Activated T-helper 17 cell treated with anti-CD3 and anti-CD28 coated beads, Interleukin-2, amount 50 U/mL, for 72 hours (primary cell): ENCODE measurements around the gene FMC1. TPM values are rescaled to one million over a fixed set of nuclear protein-coding genes. Genes with fewer than 3 reads are reported as not detected.
A peak's percentile ranks its signal among the peaks of the same experiment; 100 is the strongest.

Source experiments
- ATAC-seq: fragments of 150-1000 bp; cut with Tn5 transposase; replicated peaks from 2 replicates; pipeline ENCODE4 v1.10.0; 2021; ENCODE audit warnings: mild to moderate bottlenecking, moderate library complexity
- H3K27ac Mint-ChIP-seq: one replicate; pipeline ENCODE4 v1.8.0; 2022; ENCODE audit warnings: mixed read lengths
- H3K27me3 Mint-ChIP-seq: one replicate; pipeline ENCODE4 v1.8.0; 2022; ENCODE audit warnings: mixed read lengths
- H3K36me3 Mint-ChIP-seq: one replicate; pipeline ENCODE4 v1.8.0; 2022; ENCODE audit warnings: low read depth, mild to moderate bottlenecking, mixed read lengths
- H3K4me1 Mint-ChIP-seq: one replicate; pipeline ENCODE4 v1.8.0; 2022; ENCODE audit warnings: mixed read lengths
- H3K4me3 Mint-ChIP-seq: one replicate; pipeline ENCODE4 v1.8.0; 2022; ENCODE audit warnings: mild to moderate bottlenecking, mixed read lengths
- H3K9me3 Mint-ChIP-seq: one replicate; pipeline ENCODE4 v1.8.0; 2022; ENCODE audit warnings: mixed read lengths
- total RNA-seq, 2 donors: library from RNA; stranded (reverse); gene quantifications; one replicate each; pipeline ENCODE4 v1.2.3, GENCODE V29; 2022

The FMC1 gene
- total RNA-seq, 2 donors from 2014 or later = 3.0 to 6.7 TPM

DNA sequence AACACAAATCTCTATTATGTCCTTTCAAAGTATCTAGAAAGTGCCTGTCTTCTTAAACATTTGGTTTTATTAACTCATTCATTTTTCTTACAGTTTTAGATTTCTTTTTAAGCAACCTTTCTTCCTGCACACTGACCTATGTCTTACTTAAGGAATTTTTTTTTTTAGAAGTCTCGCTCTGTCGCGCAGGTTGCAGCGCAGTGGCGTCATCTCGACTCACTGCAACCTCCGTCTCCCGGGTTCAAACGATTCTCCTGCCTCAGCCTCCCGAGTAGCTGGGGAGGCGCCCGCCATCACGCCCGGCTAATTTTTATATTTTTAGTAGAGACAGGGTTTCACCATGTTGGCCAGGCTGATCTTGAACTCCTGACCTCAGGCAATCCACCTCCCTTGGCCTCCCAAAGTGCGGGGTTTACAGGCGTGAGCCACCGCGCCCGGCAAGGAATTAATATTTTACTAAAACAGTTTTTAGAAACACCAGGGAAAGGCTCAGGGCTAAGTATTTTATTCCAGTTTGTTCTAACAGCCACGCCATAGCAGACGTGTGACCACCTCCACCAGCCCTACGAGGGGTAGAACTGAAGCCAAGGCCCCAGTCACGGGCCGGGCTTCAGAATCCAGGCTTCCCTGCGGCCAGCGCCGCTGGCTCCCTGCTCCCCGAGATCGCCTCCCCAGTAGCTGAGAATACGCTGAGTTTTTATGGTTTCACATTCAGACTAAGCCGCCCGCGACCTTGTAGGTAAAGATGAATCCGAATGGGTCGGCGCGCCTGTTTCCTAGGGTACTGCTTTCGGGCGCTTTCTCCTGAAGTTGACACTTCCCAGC, 17.6 kb downstream of the FMC1 start:
- Mint-ChIP-seq H3K4me1 (peaks cover 11% of the 10 kb centered on the region), H3K4me3 (peak overlapping the region; percentile 99), H3K27ac (peak overlapping the region; percentile 100), H3K36me3 (peaks cover 51% of the 10 kb centered on the region), H3K27me3 (no peaks in the 10 kb centered on the region), H3K9me3 (no peaks in the 10 kb centered on the region)
- peak; percentile 5 for ATAC-seq

DNA sequence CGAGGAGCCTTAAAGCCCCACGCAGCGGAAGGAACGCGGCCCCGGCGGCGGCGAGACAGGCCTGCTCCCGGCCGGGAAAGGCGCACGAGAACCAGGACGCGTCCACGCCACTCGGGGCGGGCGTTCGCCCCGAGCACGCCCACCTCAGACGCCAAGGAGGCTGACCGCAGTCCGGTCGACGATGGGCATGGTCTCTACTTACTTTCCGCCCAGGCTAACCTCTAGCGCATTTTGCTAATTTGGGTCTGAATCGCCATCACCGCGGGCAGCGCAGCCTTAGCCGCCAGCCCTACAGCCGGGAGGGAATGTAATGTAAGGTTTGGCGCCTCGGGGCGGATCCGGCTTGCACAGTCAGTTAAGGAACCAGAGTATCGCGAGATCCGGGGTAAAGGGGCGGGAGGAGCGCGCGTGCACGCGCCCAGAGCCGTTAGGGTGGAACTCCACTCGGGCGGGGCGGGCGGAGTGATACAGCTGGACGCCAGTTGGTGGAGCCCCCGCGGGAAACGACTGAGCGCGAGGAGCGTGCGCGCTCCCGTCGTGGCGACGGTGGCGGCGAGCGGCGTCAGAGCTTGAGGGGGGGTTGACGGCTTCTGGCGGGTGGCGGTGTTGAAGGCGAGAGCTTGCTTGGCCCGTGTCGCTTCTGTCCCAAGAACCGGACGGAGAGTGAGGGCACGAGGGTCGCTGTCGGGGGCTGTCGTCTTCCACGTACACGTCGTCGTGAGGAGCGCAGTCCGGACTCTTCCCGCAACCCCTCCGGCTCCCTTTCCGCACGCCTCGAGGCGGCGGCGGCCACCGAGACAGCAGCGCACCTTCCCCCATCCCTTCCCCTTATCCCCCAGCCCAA, 18.5 kb downstream of the FMC1 start, which contains the start of gene LUC7L2:
LUC7L2 (plus strand) TSS at position 529 of the 844 bp plus-strand sequence. CDS start 368 bp downstream, outside the sequence.
- Mint-ChIP-seq H3K9me3 (no peaks in the 10 kb centered on the region), H3K27ac (peak within 1 kb of the TSS; percentile 100), H3K36me3 (peaks cover 60% of the 10 kb centered on the region), H3K4me3 (peak within 1 kb of the TSS; percentile 99), H3K27me3 (no peaks in the 10 kb centered on the region), H3K4me1 (peaks cover 11% of the 10 kb centered on the region)
- ATAC-seq = peak; percentile 81

DNA sequence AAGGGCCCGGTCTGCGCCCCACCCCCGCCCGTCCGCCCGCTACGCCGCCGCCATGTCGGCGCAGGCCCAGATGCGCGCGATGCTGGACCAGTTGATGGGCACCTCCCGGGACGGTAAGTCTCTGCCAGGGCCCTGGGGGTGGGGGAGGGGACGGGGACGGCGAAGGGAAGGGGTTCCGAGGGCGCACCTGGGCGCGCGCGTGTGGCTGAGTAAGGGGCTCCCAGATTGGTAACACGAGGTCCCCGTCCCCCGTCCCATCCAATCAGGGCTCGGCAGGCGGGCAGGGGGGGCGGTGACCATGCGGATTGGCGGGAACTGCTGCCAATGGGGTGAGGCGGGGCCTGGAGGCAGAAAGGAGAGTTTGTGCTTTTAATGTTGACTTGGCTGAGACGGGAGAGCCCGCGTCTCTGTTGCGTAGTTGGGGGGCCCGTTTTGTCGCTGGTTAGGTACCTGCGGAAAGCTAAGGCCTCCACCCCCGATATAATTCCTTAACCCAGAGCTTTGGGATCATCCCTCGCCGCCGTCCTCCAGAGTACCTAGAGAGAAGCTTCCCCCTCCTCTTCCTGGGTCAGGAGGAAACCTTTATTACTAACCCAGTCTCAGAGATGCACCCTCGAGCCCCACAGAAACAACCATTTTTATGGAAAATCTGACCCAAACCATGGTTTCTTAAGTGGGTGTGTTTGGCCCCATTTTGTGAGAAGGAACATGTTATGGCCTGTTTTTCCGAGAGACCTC, 19.2 kb downstream of the FMC1 start:
- H3K9me3 Mint-ChIP-seq = no peaks in the 10 kb centered on the region
- H3K27me3 Mint-ChIP-seq = no peaks in the 10 kb centered on the region
- H3K4me3 Mint-ChIP-seq = peak overlapping the region; percentile 99
- H3K36me3 Mint-ChIP-seq = peaks cover 68% of the 10 kb centered on the region
- H3K4me1 Mint-ChIP-seq = peaks cover 16% of the 10 kb centered on the region
- peak; percentile 84 for ATAC-seq
- peak overlapping the region; percentile 100 for H3K27ac Mint-ChIP-seq

DNA sequence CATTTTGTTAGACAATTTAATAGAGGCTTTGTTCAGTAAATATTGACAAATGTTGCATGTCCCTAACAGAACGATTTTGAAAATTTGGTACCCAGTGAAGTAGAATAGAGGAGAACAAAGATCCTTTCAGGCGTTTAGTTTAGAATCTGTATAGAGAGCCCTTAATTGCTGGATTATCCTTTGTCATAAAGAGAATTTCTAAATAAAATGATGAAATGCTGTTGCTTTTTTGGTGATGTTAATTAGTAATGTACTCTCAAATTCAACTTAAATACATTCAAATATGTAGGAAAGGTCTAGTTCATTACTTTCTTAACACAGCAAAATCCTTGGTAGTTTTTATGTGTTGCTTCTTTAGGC, 19.8 kb downstream of the FMC1 start:
- Mint-ChIP-seq H3K9me3 (no peaks in the 10 kb centered on the region), H3K4me1 (peaks cover 21% of the 10 kb centered on the region), H3K27ac (peak overlapping the region; percentile 100)

DNA sequence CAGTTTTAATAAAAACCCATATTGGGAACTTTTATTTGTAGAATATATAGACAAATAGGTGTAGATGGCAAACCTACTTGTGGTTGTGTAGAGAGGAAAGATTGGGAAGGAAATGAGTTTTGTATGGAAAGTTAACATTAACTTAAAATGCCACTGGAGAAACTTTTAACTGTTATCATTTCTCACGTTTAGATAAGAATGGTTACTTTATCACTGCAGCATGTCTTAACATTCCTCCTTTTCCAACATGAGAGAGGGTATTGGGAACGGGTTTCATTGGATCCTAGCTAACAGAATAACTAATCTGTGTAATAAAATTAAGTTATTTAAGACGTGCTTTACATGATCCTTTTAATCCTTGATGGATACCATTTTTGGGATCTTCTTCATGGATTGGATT, 20.4 kb downstream of the FMC1 start:
- Mint-ChIP-seq H3K4me3 (peak overlapping the region; percentile 99), H3K27ac (peak overlapping the region; percentile 100), H3K4me1 (peaks cover 21% of the 10 kb centered on the region), H3K36me3 (peaks cover 79% of the 10 kb centered on the region), H3K27me3 (no peaks in the 10 kb centered on the region), H3K9me3 (no peaks in the 10 kb centered on the region)
- no peak for ATAC-seq

More for the DNA sequence above, 19.8 kb downstream of the FMC1 start:
- Mint-ChIP-seq H3K4me3 (peak overlapping the region; percentile 99), H3K27me3 (no peaks in the 10 kb centered on the region), H3K36me3 (peaks cover 73% of the 10 kb centered on the region)
- ATAC-seq = no peak

DNA sequence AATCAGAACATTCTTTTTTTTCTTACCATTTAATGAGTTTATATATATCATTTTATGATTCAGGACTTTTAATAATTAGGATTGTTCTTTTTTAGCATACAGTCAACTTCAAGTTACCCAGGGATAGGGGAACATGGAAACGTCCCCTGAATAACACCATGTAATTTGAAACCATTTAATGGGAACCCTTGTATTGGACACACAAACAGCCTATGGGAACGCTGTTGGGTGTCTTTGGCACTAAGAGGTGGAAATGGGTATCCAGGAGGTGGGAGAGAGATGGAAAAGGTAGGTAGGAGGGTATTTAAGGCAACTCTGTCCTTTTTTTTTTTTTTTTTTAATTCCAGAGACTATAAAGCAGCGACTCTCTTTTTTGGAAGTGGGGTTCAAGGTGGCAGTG, 21.2 kb downstream of the FMC1 start:
- Mint-ChIP-seq H3K4me1 (peaks cover 21% of the 10 kb centered on the region), H3K9me3 (no peaks in the 10 kb centered on the region), H3K36me3 (peaks cover 83% of the 10 kb centered on the region), H3K27me3 (no peaks in the 10 kb centered on the region), H3K27ac (peak overlapping the region; percentile 100), H3K4me3 (peak overlapping the region; percentile 99)
- ATAC-seq = no peak

DNA sequence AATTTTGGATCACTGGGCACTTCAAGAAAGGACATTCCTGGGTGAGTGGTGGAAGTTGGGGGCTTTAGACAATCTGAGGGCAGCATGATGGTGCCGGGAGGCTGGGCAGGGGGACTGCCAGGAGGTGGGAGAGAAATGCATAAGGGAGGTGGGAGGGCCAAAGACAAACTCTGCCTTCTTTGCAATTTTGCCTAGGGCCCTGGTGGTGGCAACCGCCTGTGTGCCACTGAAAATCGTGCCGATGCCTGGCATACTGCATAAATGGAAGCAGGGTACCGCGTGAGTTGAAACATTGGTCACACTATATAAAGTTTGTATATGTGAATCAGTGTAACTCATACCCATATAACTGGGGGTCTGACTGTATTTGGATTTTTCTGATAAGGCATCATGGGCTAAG, 21.8 kb downstream of the FMC1 start:
- Mint-ChIP-seq H3K27ac (peak overlapping the region; percentile 100), H3K36me3 (peaks cover 90% of the 10 kb centered on the region)

DNA sequence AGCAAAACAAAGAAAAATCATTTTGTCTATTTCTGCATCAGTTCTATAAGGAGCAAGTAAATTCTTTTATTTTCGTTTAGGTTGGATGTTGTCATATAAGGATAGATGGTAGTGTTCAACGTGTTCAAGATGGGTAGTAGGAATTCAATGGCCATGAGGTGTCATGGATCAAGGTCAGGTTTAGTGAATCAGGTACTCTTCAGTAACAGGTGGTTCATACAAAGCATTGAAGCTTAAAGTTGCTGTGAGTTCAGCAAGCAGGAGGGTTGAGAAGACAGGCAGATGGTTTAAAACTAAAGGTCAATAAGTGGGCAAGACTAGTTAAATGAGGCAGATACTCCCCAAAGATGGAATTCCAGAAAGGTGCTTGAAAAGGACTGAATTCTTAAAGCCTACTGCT, 24.2 kb downstream of the FMC1 start:
- peaks cover 42% of the 10 kb centered on the region for H3K4me1 Mint-ChIP-seq
- H3K36me3 Mint-ChIP-seq = peaks cover 94% of the 10 kb centered on the region
- H3K27ac Mint-ChIP-seq = no peak overlapping the region
- peak overlapping the region; percentile 7 for H3K4me3 Mint-ChIP-seq
- no peaks in the 10 kb centered on the region for H3K9me3 Mint-ChIP-seq
- no peak for ATAC-seq
- H3K27me3 Mint-ChIP-seq = no peaks in the 10 kb centered on the region

More for the DNA sequence above, 21.8 kb downstream of the FMC1 start:
- Mint-ChIP-seq H3K27me3 (no peaks in the 10 kb centered on the region), H3K4me1 (peaks cover 26% of the 10 kb centered on the region), H3K9me3 (no peaks in the 10 kb centered on the region), H3K4me3 (peak overlapping the region; percentile 99)
- no peak for ATAC-seq

DNA sequence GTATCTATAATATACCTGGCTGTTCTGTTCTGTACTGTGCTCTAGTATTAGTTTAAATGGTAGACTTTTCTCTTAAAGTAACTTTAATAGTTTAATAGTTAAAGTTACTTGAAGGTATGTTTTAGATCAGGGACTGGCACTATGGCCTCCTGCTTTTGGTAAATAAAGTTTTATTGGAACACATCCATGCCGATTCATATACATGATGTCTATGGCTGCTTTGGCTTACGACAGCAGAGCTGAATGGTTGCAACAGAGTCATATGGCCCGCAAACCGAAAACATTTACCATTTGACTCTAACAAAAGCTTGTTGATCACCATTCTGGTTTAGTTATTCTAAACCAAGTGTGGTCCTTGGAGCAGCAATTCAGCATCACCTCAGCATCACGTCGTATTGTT, 25.3 kb downstream of the FMC1 start:
- no peak overlapping the region for H3K4me3 Mint-ChIP-seq
- no peaks in the 10 kb centered on the region for H3K9me3 Mint-ChIP-seq
- ATAC-seq = no peak
- no peak overlapping the region for H3K27ac Mint-ChIP-seq
- no peaks in the 10 kb centered on the region for H3K27me3 Mint-ChIP-seq
- peaks cover 52% of the 10 kb centered on the region for H3K4me1 Mint-ChIP-seq
- H3K36me3 Mint-ChIP-seq = peaks cover 94% of the 10 kb centered on the region

DNA sequence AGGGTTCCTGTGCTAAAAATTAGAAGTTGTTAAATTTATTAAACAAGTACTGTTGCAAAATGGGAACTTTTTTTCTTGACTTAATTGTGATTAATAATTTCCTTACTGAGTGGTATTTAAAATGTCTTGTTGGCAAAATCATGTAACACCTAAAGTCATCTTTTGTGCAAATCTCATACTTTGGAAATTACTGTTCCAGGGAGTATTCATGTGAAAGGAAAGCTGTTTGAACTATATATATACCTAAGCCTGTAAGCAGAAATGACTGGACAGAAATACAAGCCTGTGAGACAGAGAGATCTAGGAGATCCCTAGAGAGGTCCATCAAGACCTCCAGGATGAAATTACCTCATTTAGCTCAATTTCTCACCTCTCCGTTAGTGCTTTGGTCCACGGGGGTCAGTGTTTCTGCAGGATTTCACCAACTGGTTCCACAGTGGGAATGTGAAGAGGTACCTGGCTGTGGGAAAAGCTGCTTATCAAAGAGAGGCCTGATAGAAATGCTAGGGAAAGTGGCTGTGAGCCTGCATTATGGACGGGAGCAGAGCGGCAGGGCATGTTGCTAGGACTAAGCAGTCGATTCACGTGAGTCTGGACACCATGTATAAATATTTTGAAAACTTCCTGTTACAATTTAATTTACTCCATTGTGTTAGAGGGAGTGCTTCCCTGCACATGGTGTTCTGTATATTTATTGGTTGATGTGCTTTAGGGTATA, 26.5 kb downstream of the FMC1 start:
- H3K27me3 Mint-ChIP-seq = no peaks in the 10 kb centered on the region
- H3K4me3 Mint-ChIP-seq = peak overlapping the region; percentile 10
- H3K9me3 Mint-ChIP-seq = no peaks in the 10 kb centered on the region
- peaks cover 48% of the 10 kb centered on the region for H3K4me1 Mint-ChIP-seq
- ATAC-seq = no peak
- H3K27ac Mint-ChIP-seq = no peak overlapping the region
- H3K36me3 Mint-ChIP-seq = peaks cover 96% of the 10 kb centered on the region

DNA sequence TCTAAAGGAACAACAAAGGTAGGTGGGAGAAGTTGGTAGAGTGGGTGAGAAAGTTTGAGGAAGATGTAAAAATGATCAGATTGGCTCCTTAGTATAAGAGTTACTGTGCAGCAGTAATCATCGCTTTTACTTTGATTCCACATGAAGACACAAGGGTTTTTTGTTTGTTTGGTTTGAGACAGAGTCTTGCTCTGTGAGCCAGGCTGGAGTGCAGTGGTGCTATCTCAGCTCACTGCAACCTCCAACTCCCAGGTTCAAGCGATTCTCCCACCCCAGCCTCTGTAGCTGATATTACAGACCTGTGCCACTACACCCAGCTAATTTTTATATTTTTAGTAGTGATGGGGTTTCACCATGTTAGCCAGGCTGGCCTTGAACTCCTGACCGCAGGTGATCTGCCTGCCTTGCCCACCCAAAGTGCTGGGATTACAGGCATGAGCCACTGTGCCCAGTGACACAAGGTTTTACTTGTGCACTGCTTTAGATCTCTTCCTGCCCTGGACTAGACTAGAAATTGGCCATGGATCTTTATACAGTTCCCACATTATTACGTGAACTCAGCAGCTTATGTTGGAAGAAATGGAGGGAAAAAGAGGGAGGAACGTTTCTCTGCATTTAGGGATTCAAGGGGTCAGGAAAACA, 29.3 kb downstream of the FMC1 start:
- no peaks in the 10 kb centered on the region for H3K27me3 Mint-ChIP-seq
- ATAC-seq = no peak
- H3K9me3 Mint-ChIP-seq = no peaks in the 10 kb centered on the region
- peak overlapping the region; percentile 44 for H3K27ac Mint-ChIP-seq
- H3K36me3 Mint-ChIP-seq = peaks cover 94% of the 10 kb centered on the region
- H3K4me1 Mint-ChIP-seq = peaks cover 37% of the 10 kb centered on the region
- H3K4me3 Mint-ChIP-seq = no peak overlapping the region

DNA sequence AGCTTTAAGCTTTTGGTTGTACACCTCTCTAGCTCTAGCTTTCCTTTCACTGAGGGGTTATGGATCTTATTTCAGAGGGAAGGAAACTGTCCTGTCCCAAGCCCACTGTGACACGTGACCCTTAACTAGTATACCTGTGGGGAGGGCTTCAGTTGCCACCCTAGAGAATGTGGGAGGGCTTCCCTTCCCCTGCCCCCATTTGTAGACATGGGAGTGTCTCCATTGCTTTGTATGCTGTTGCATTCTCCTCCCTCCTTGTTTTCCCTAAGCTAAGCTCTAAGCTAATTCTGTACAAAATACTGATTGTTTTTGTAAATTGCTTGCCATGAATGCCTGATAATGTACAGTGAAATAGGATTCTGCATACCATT, 29.8 kb downstream of the FMC1 start:
- Mint-ChIP-seq H3K27ac (no peak overlapping the region), H3K27me3 (no peaks in the 10 kb centered on the region), H3K4me1 (peaks cover 32% of the 10 kb centered on the region), H3K4me3 (no peak overlapping the region), H3K9me3 (no peaks in the 10 kb centered on the region), H3K36me3 (peaks cover 94% of the 10 kb centered on the region)
- ATAC-seq = no peak

DNA sequence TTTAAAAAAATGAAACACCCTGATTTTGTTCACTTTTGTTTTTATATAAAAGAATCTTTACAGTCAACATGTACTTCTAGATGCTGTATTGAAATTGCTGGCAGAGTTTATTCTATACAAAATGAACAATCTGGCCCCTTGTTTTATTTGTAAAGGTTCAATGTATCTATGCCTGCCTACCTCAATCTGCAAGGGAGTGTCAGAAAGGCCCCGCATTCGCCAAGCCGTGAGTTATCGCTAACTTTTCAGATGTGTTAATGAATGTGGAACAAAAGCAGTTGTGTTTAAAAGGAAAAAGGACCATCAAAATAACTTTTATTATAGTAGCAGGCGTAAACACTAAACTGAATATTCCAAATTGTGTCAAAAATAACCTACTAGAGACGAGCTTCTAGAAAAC, 33.1 kb downstream of the FMC1 start:
- Mint-ChIP-seq H3K9me3 (no peaks in the 10 kb centered on the region), H3K4me1 (peaks cover 26% of the 10 kb centered on the region), H3K4me3 (no peak overlapping the region), H3K27me3 (no peaks in the 10 kb centered on the region), H3K36me3 (peaks cover 98% of the 10 kb centered on the region), H3K27ac (peak overlapping the region; percentile 38)
- ATAC-seq = no peak
